Sigmoid colon (tissue), 7 donors: ENCODE measurements around the gene GPR65. TPM values are rescaled to one million over a fixed set of nuclear protein-coding genes. Genes with fewer than 3 reads are reported as not detected.

Source experiments
- DNase-seq: peaks from one replicate; pipeline ENCODE4 v3.0.0-alpha.2; 2019
- H3K27ac ChIP-seq, 4 donors: fragments of 200-600 bp; sonication (generic); one replicate each; pipeline ENCODE4 v1.5.1; 2016 to 2019; ENCODE audit warnings: mild to moderate bottlenecking in 1 of 4
- H3K27me3 ChIP-seq, 3 donors: fragments of 200-600 bp; sonication (generic); one replicate each; pipeline ENCODE4 v1.5.1; 2019; ENCODE audit warnings: mild to moderate bottlenecking in 1 of 3
- H3K36me3 ChIP-seq, 4 donors: fragments of 200-600 bp; sonication (generic); one replicate each; pipeline ENCODE4 v1.5.1; 2016 to 2019
- H3K4me1 ChIP-seq, 4 donors: fragments of 200-600 bp; sonication (generic); one replicate each; pipeline ENCODE4 v1.5.1; 2017 to 2019
- H3K4me3 ChIP-seq, 4 donors: fragments of 200-600 bp; sonication (generic); one replicate each; pipeline ENCODE4 v1.5.1; 2017 to 2019; ENCODE audit warnings: mild to moderate bottlenecking in 2 of 4, moderate library complexity in 1 of 4
- H3K9me3 ChIP-seq, 4 donors: fragments of 200-600 bp in 3 of 4; sonication (generic) in 3 of 4; one replicate each; pipeline versions ENCODE4 v1.5.1 to v1.6.1; 2013 to 2019
- CTCF ChIP-seq, 4 experiments: fragments of 450-650 bp in 3 of 4; fragments of 200-600 bp in 1 of 4; IDR thresholded peaks; one replicate each; pipeline ENCODE4 v1.5.1; 2016 to 2019; ENCODE audit warnings: antibody characterized with exemption in 4 of 4, mild to moderate bottlenecking in 3 of 4, moderate library complexity in 2 of 4
- EP300 ChIP-seq, 4 donors: sonication (generic); formaldehyde crosslinking; IDR thresholded peaks; one replicate each; pipeline ENCODE4 v1.6.1; 2017; ENCODE audit warnings: antibody characterized with exemption in 4 of 4
- POLR2A ChIP-seq, 2 donors: fragments of 450-650 bp; IDR thresholded peaks; one replicate each; pipeline ENCODE4 v1.6.1; 2016; ENCODE audit warnings: antibody characterized with exemption in 2 of 2, mild to moderate bottlenecking in 2 of 2, moderate library complexity in 2 of 2
- POLR2AphosphoS5 ChIP-seq, 4 donors: sonication (generic); formaldehyde crosslinking; IDR thresholded peaks; one replicate each; pipeline ENCODE4 v1.6.1; 2017; ENCODE audit warnings: antibody characterized with exemption in 4 of 4
- WGBS, 2 donors: extraction: QIAGEN DNeasy Blood & Tissue Kit; methylation state at CpG; one replicate each; pipeline ENCODE4 v1.1.7; 2013; 5-methylcytosine and 5-hydroxymethylcytosine counted together
- intact Hi-C: fragments of 100-400 bp; cut with DNase I; formaldehyde crosslinking; loops from one replicate; pipeline ENCODE4 v1.15.1; 2023
- polyA plus RNA-seq, 3 donors: library from polyadenylated mRNA; stranded (reverse); fragments of 200-250 nt; gene quantifications; one replicate each; pipeline ENCODE4 v1.2.3, GENCODE V29; 2013
- total RNA-seq, 4 donors: library from RNA; depleted of rRNA; stranded (reverse); fragments of >200 nt; gene quantifications; one replicate each; pipeline ENCODE4 v1.1.0, GENCODE V29; 2016
- donor health status: healthy with polysubstance abuse.
- donor health status: Bipolar disorder and iron deficiency.
- donor health status: healthy.

The GPR65 gene
- total and polyA plus RNA-seq, 7 donors: 0.92 to 3.2 (median 1.4) TPM

GRCh38 chr14:88034076-88034475 lies 29.1 kb downstream of the GPR65 start:
- WGBS, 2 donors: 72 to 75% methylated on average over 2 of the region's 2 CpGs
- no peaks in the 10 kb centered on the region for H3K36me3 ChIP-seq
- H3K27me3 ChIP-seq: no peaks in the 10 kb centered on the region
- H3K9me3 ChIP-seq: no peaks in the 10 kb centered on the region
- H3K27ac ChIP-seq: no peak overlapping the region
- no peak overlapping the region for H3K4me3 ChIP-seq
- no peaks in the 10 kb centered on the region for H3K4me1 ChIP-seq
- no peak for DNase-seq
- intact Hi-C loops: no loop called here
- no peak for TF ChIP-seq EP300 (IDR thresholded peaks at IDR 0.05)
- no peak for TF ChIP-seq CTCF (IDR thresholded peaks at IDR 0.05)
- no peak for TF ChIP-seq POLR2AphosphoS5 (IDR thresholded peaks at IDR 0.05)
- TF ChIP-seq POLR2A (IDR thresholded peaks at IDR 0.05): no peak

GRCh38 chr14:88036422-88036821 lies 31.5 kb downstream of the GPR65 start:
- 89 to 92% methylated on average over 2 of the region's 2 CpGs for WGBS, 2 donors
- Histone ChIP-seq H3K4me3 (no peak overlapping the region), H3K4me1 (no peaks in the 10 kb centered on the region), H3K27me3 (no peaks in the 10 kb centered on the region), H3K36me3 (no peaks in the 10 kb centered on the region), H3K27ac (no peak overlapping the region), H3K9me3 (no peaks in the 10 kb centered on the region)
- intact Hi-C loops: no loop called here
- DNase-seq: no peak
- TF ChIP-seq CTCF (IDR thresholded peaks at IDR 0.05) (no peak), POLR2A (IDR thresholded peaks at IDR 0.05) (no peak), POLR2AphosphoS5 (IDR thresholded peaks at IDR 0.05) (no peak), EP300 (IDR thresholded peaks at IDR 0.05) (no peak)

GRCh38 chr14:88037325-88037724 lies 32.4 kb downstream of the GPR65 start:
- Histone ChIP-seq H3K9me3 (no peaks in the 10 kb centered on the region), H3K4me3 (no peak overlapping the region), H3K27me3 (no peaks in the 10 kb centered on the region), H3K27ac (no peak overlapping the region), H3K4me1 (no peaks in the 10 kb centered on the region), H3K36me3 (no peaks in the 10 kb centered on the region)
- DNase-seq: no peak
- TF ChIP-seq POLR2AphosphoS5 (IDR thresholded peaks at IDR 0.05) (no peak), EP300 (IDR thresholded peaks at IDR 0.05) (no peak)
- WGBS, 2 donors: 86 to 88% methylated on average over 1 of the region's 1 CpG
- intact Hi-C loops: no loop called here

GRCh38 chr14:88039197-88039596 lies 34.3 kb downstream of the GPR65 start:
- no peak for DNase-seq
- no peaks in the 10 kb centered on the region for H3K27me3 ChIP-seq
- TF ChIP-seq POLR2AphosphoS5 (IDR thresholded peaks at IDR 0.05): no peak
- no peak for TF ChIP-seq CTCF (IDR thresholded peaks at IDR 0.05)
- TF ChIP-seq POLR2A (IDR thresholded peaks at IDR 0.05): no peak
- TF ChIP-seq EP300 (IDR thresholded peaks at IDR 0.05): no peak
- H3K27ac ChIP-seq: no peak overlapping the region
- H3K4me1 ChIP-seq: no peaks in the 10 kb centered on the region
- H3K9me3 ChIP-seq: no peaks in the 10 kb centered on the region
- H3K36me3 ChIP-seq: no peaks in the 10 kb centered on the region
- no peak overlapping the region for H3K4me3 ChIP-seq
- intact Hi-C loops: no loop called here
- 81 to 82% methylated on average over 3 of the region's 3 CpGs for WGBS, 2 donors

- H3K36me3 ChIP-seq: no peaks in the 10 kb centered on the region
- intact Hi-C loops: no loop called here
- WGBS, 2 donors: 70 to 91% methylated on average over 1 of the region's 1 CpG
- no peaks in the 10 kb centered on the region for H3K4me1 ChIP-seq
- H3K27ac ChIP-seq: no peak overlapping the region
- no peak for TF ChIP-seq EP300 (IDR thresholded peaks at IDR 0.05)
- TF ChIP-seq CTCF (IDR thresholded peaks at IDR 0.05): no peak
- TF ChIP-seq POLR2AphosphoS5 (IDR thresholded peaks at IDR 0.05): no peak
- no peak for TF ChIP-seq POLR2A (IDR thresholded peaks at IDR 0.05)
- H3K27me3 ChIP-seq: no peaks in the 10 kb centered on the region
- DNase-seq: no peak
- no peaks in the 10 kb centered on the region for H3K9me3 ChIP-seq
- H3K4me3 ChIP-seq: no peak overlapping the region
Measured at GRCh38 chr14:88040146-88040545, 35.2 kb downstream of the GPR65 start.
